ENCODE measurements around the gene ADCK1.

DNA sequence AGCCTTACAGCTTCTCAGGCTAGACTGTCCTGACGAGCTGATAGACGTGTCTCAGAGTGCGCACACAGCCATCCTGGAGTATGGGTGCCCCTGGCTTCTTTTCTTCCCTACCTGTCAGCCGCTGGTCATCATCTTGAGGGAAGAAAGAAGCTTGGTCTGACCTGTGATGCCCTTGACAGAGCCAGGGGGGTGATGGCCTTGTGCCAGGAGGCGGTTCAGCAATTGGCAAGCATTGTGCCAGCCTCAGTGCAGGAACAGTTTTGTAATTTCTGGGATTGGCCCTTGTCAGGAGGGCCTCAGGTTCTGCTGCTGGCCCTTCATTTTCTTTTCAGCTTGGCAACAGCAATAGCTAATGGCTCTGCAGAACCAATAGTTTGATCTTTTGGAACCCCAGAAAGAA lies 80.1 kb downstream of the ADCK1 start:
- TF ChIP-seq CBX2 (IDR thresholded peaks at IDR 0.05; ENCODE audit: borderline replicate concordance, low read depth) (no peak), JUNB (IDR thresholded peaks at IDR 0.05) (no peak), CBX8 (IDR thresholded peaks at IDR 0.05) (no peak), EHMT2 (IDR thresholded peaks at IDR 0.05; ENCODE audit: low read depth) (no peak), KDM5A (IDR thresholded peaks at IDR 0.05) (no peak), BHLHE40 (IDR thresholded peaks at IDR 0.05; ENCODE audit: low read depth, low read length) (no peak), CEBPB (IDR thresholded peaks at IDR 0.05) (no peak), JUN (IDR thresholded peaks at IDR 0.05) (no peak), RCOR1 (IDR thresholded peaks at IDR 0.05; ENCODE audit: low read depth, low read length) (no peak)
- TF ChIP-seq, protein P1, sequence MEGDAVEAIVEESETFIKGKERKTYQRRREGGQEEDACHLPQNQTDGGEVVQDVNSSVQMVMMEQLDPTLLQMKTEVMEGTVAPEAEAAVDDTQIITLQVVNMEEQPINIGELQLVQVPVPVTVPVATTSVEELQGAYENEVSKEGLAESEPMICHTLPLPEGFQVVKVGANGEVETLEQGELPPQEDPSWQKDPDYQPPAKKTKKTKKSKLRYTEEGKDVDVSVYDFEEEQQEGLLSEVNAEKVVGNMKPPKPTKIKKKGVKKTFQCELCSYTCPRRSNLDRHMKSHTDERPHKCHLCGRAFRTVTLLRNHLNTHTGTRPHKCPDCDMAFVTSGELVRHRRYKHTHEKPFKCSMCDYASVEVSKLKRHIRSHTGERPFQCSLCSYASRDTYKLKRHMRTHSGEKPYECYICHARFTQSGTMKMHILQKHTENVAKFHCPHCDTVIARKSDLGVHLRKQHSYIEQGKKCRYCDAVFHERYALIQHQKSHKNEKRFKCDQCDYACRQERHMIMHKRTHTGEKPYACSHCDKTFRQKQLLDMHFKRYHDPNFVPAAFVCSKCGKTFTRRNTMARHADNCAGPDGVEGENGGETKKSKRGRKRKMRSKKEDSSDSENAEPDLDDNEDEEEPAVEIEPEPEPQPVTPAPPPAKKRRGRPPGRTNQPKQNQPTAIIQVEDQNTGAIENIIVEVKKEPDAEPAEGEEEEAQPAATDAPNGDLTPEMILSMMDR (IDR thresholded peaks at IDR 0.05): no peak
- TF ChIP-seq, protein P2, sequence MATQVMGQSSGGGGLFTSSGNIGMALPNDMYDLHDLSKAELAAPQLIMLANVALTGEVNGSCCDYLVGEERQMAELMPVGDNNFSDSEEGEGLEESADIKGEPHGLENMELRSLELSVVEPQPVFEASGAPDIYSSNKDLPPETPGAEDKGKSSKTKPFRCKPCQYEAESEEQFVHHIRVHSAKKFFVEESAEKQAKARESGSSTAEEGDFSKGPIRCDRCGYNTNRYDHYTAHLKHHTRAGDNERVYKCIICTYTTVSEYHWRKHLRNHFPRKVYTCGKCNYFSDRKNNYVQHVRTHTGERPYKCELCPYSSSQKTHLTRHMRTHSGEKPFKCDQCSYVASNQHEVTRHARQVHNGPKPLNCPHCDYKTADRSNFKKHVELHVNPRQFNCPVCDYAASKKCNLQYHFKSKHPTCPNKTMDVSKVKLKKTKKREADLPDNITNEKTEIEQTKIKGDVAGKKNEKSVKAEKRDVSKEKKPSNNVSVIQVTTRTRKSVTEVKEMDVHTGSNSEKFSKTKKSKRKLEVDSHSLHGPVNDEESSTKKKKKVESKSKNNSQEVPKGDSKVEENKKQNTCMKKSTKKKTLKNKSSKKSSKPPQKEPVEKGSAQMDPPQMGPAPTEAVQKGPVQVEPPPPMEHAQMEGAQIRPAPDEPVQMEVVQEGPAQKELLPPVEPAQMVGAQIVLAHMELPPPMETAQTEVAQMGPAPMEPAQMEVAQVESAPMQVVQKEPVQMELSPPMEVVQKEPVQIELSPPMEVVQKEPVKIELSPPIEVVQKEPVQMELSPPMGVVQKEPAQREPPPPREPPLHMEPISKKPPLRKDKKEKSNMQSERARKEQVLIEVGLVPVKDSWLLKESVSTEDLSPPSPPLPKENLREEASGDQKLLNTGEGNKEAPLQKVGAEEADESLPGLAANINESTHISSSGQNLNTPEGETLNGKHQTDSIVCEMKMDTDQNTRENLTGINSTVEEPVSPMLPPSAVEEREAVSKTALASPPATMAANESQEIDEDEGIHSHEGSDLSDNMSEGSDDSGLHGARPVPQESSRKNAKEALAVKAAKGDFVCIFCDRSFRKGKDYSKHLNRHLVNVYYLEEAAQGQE (IDR thresholded peaks at IDR 0.05): no peak
